Measurements from ENCODE around the gene CCBE1. TPM values are rescaled to one million over a fixed set of nuclear protein-coding genes. Genes with fewer than 3 reads are reported as not detected.

CCBE1 gene
- total RNA-seq, 3 donors from 2014 or later (not counting 1 experiment from before 2014, with no cell fraction given), result 0.05 TPM; not detected in 2

GRCh38 chr18:59484561-59485328, 212.5 kb downstream of the CCBE1 start:
- Histone ChIP-seq H3K27ac (ENCODE audit: low read length) (no peak overlapping the region), H3K9me3 (ENCODE audit: control insufficient read depth, insufficient read depth, low read length) (no peaks in the 10 kb centered on the region), H3K4me3 (ENCODE audit: low read length) (no peak overlapping the region), H3K27me3 (ENCODE audit: control insufficient read depth, insufficient read depth, low read length) (no peaks in the 10 kb centered on the region), H3K4me1 (ENCODE audit: control insufficient read depth, insufficient read depth, low read length) (no peaks in the 10 kb centered on the region), H3K36me3 (ENCODE audit: control insufficient read depth, insufficient read depth, low read length) (no peaks in the 10 kb centered on the region)
- WGBS (ENCODE audit: insufficient coverage), result 66% methylated on average over 6 of the region's 8 CpGs
- TF ChIP-seq, protein P1, sequence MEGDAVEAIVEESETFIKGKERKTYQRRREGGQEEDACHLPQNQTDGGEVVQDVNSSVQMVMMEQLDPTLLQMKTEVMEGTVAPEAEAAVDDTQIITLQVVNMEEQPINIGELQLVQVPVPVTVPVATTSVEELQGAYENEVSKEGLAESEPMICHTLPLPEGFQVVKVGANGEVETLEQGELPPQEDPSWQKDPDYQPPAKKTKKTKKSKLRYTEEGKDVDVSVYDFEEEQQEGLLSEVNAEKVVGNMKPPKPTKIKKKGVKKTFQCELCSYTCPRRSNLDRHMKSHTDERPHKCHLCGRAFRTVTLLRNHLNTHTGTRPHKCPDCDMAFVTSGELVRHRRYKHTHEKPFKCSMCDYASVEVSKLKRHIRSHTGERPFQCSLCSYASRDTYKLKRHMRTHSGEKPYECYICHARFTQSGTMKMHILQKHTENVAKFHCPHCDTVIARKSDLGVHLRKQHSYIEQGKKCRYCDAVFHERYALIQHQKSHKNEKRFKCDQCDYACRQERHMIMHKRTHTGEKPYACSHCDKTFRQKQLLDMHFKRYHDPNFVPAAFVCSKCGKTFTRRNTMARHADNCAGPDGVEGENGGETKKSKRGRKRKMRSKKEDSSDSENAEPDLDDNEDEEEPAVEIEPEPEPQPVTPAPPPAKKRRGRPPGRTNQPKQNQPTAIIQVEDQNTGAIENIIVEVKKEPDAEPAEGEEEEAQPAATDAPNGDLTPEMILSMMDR (IDR thresholded peaks at IDR 0.05), result no peak
- Mint-ChIP-seq H3K4me3 (no peak overlapping the region), H3K36me3 (no peaks in the 10 kb centered on the region), H3K27me3 (ENCODE audit: low read depth in 2 of 2) (peaks cover 0 to 10% of the 10 kb centered on the region in 2 donors), H3K4me1 (no peaks in the 10 kb centered on the region), H3K27ac (no peak overlapping the region), H3K9me3 (no peaks in the 10 kb centered on the region)
- ATAC-seq (no peak), DNase-seq (no peak)
- intact Hi-C loops (cut with micrococcal nuclease), result no loop called here

DNA sequence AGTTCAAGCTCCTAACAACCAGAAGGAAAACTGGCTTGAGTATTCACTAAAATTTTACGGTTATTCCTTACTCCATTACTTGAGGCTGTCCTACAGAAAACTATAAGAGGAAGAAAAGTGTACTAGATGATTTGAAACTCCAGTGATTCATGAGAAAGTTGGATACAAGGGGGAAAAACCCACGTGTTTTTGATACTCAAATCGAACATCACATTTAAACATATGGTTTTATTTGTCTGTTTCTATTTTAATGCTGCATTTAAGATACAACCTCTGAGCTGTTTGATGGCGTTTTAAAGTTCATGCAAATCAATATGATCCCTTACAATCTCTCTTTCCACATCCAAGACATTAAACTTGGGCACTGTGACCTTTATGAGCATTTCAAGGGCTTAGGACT, 213.1 kb downstream of the CCBE1 start:
- ATAC-seq, result no peak
- Mint-ChIP-seq H3K4me3 (no peak overlapping the region), H3K36me3 (no peaks in the 10 kb centered on the region), H3K4me1 (no peaks in the 10 kb centered on the region), H3K27ac (no peak overlapping the region), H3K9me3 (no peaks in the 10 kb centered on the region), H3K27me3 (ENCODE audit: low read depth in 2 of 2) (peaks cover 0 to 15% of the 10 kb centered on the region in 2 donors)
- intact Hi-C loops (cut with micrococcal nuclease), result no loop called here
- TF ChIP-seq, protein P1 (IDR thresholded peaks at IDR 0.05), result no peak
- H3K27ac ChIP-seq (ENCODE audit: low read length), result no peak overlapping the region
- no peak for DNase-seq
- H3K36me3 ChIP-seq (ENCODE audit: control insufficient read depth, insufficient read depth, low read length), result no peaks in the 10 kb centered on the region
- WGBS (ENCODE audit: insufficient coverage), result 65% methylated on average over 3 of the region's 4 CpGs
- H3K27me3 ChIP-seq (ENCODE audit: control insufficient read depth, insufficient read depth, low read length), result no peaks in the 10 kb centered on the region
- H3K4me1 ChIP-seq (ENCODE audit: control insufficient read depth, insufficient read depth, low read length), result no peaks in the 10 kb centered on the region
- no peaks in the 10 kb centered on the region for H3K9me3 ChIP-seq (ENCODE audit: control insufficient read depth, insufficient read depth, low read length)
- no peak overlapping the region for H3K4me3 ChIP-seq (ENCODE audit: low read length)

DNA sequence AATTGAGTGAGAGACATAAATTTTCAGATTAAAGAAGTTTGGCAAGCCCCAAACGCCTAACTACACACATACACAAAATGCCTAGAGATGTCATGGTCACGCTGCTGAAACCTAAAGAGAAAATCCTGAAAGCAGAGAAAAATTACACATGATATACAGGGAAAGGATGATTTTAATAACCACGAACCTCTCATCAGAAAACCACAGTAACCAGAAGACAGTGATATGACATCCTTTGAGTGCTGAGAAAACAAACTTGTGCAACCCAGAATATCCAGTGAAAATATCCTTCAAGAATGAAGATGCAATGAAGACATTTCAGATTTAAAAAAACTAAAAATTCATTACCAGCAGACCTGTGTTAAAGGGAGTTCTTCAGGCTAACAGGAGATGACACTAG, 215.8 kb downstream of the CCBE1 start:
- intact Hi-C loops (cut with micrococcal nuclease), result no loop called here
- H3K4me3 ChIP-seq (ENCODE audit: low read length), result no peak overlapping the region
- Mint-ChIP-seq H3K9me3 (no peaks in the 10 kb centered on the region), H3K27me3 (ENCODE audit: low read depth in 2 of 2) (peaks cover 0 to 25% of the 10 kb centered on the region in 2 donors), H3K4me1 (no peaks in the 10 kb centered on the region), H3K36me3 (no peaks in the 10 kb centered on the region), H3K27ac (no peak overlapping the region), H3K4me3 (no peak overlapping the region)
- H3K36me3 ChIP-seq (ENCODE audit: control insufficient read depth, insufficient read depth, low read length), result no peaks in the 10 kb centered on the region
- H3K9me3 ChIP-seq (ENCODE audit: control insufficient read depth, insufficient read depth, low read length), result no peaks in the 10 kb centered on the region
- no peaks in the 10 kb centered on the region for H3K4me1 ChIP-seq (ENCODE audit: control insufficient read depth, insufficient read depth, low read length)
- DNase-seq, result no peak
- TF ChIP-seq, protein P1 (IDR thresholded peaks at IDR 0.05), result no peak
- 62% methylated on average over 3 of the region's 3 CpGs for WGBS (ENCODE audit: insufficient coverage)
- no peak overlapping the region for H3K27ac ChIP-seq (ENCODE audit: low read length)
- no peak for ATAC-seq
- no peaks in the 10 kb centered on the region for H3K27me3 ChIP-seq (ENCODE audit: control insufficient read depth, insufficient read depth, low read length)

GRCh38 chr18:59479776-59480175, 217.4 kb downstream of the CCBE1 start:
- peaks cover 0 to 31% of the 10 kb centered on the region in 2 donors for H3K27me3 Mint-ChIP-seq (ENCODE audit: low read depth in 2 of 2)

More at GRCh38 chr18:59479776-59480175, 217.4 kb downstream of the CCBE1 start:
- Mint-ChIP-seq H3K4me1 (no peaks in the 10 kb centered on the region), H3K4me3 (no peak overlapping the region), H3K27ac (no peak overlapping the region), H3K9me3 (peaks cover 0 to 6% of the 10 kb centered on the region in 2 donors), H3K36me3 (no peaks in the 10 kb centered on the region)
- Histone ChIP-seq H3K27me3 (ENCODE audit: control insufficient read depth, insufficient read depth, low read length) (no peaks in the 10 kb centered on the region), H3K4me3 (ENCODE audit: low read length) (no peak overlapping the region), H3K4me1 (ENCODE audit: control insufficient read depth, insufficient read depth, low read length) (no peaks in the 10 kb centered on the region), H3K36me3 (ENCODE audit: control insufficient read depth, insufficient read depth, low read length) (no peaks in the 10 kb centered on the region), H3K27ac (ENCODE audit: low read length) (no peak overlapping the region), H3K9me3 (ENCODE audit: control insufficient read depth, insufficient read depth, low read length) (no peaks in the 10 kb centered on the region)
- intact Hi-C loops (cut with micrococcal nuclease), result no loop called here
- WGBS (ENCODE audit: insufficient coverage), result 83% methylated on average over 1 of the region's 2 CpGs
- TF ChIP-seq, protein P1 (IDR thresholded peaks at IDR 0.05), result no peak
- DNase-seq (no peak), ATAC-seq (no peak)

Measured in natural killer cell (primary cell).